HG03139 (cell line): ENCODE data around the gene H2AZ2.
A peak's percentile ranks its signal among the peaks of the same experiment; 100 is the strongest.
"Not testable (repeated sequence)": the region's sequence is repeated elsewhere in the genome, so short reads cannot be mapped to it uniquely, and the experiment has no call there.

Source experiments
- ATAC-seq: cut with Tn5 transposase; IDR thresholded peaks from one replicate; pipeline ENCODE4 v1.9.1; 2021; ENCODE audit not compliant: unreplicated experiment

H2AZ2 gene

DNA sequence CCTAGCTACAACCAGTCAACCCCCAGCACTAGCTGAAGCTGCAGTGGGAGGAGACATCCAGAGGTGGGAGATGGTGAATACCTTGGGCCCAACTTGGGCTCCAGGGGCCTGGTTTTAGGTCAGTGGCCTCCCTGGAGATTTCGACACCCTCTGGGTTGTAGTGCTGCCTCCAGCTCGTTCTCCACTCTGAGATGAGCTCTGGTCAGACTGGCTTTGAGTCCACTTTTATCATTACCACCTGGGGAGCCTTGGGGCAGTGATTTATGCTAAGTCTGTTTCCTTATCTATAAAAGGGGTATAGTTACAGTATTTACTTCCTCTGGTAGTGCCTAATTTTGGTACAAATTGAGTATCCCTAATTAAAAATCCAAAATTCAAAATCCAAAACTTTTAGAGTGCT, 28.6 kb downstream of the H2AZ2 start:
- no peak for ATAC-seq

GRCh38 chr7:44814919-44815318, 33.0 kb downstream of the H2AZ2 start:
- no peak for ATAC-seq

DNA sequence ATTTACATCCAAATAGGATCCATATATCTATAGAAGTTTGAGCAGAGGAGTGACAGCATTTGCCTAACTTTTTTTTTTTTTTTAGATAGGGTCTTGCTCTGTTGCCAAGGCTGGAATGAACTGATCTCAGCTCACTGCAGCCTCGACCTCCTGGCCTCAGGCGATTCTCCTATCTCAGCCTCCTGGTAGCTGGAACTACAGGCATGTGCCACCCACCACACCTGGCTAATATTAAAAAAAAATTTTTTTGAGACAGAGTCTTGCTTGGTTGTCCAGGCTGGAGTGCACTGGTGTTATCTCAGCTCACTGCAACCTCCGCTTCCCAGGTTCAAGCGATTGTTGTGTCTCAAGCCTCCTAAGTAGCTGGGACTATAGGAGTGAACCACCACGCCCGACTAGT, 36.3 kb downstream of the H2AZ2 start:
- no peak for ATAC-seq

- no peak for ATAC-seq
Measured at GRCh38 chr7:44811093-44811492, 36.8 kb downstream of the H2AZ2 start.

DNA sequence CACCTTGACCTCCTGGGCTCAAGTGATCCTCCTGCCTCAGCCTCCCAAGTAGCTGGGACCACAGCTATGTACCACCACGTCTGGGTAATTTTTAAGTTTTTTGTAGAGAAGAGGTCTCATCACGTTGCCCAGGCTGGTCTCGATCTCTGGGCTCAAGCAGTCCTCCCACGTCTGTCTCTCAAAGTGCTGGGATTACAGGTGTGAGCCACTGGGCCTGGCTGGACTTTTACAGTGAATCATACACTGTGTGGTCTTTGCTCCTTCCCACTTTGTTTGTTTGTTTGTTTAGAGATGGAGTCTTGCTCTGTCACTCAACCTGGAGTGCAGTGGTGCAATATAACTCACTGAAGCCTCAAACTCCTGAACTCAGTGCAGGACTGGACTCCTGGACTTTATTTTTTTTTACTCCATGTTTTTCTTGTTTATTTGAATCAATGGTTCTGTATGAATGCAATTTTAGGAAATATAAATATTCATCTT, 38.9 kb downstream of the H2AZ2 start:
- ATAC-seq: no peak

- no peak for ATAC-seq
Measured at GRCh38 chr7:44805950-44806349, 41.9 kb downstream of the H2AZ2 start.

GRCh38 chr7:44803828-44804519, 43.9 kb downstream of the H2AZ2 start:
- ATAC-seq: not testable (repeated sequence)

GRCh38 chr7:44802418-44803025, 45.4 kb downstream of the H2AZ2 start:
- ATAC-seq: no peak

DNA sequence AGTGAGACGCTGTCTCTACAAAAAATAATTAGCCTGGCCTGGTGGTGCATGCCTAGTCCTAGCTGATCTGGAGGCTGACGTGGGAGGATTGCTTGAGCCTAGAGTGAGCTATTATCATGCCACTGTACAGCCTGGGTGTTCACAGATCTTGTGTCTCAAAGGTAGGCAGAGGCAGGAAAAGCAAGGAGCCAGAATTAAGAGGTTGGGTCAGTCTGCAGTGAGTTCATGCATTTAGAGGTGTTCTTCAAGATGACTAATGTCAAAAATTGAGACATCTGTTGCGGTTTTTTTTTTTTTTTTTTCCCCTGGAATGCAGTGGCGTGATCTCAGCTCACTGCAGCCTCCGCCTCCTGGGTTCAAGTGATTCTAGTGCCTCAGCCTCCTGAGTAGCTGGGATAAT, 46.0 kb downstream of the H2AZ2 start:
- no peak for ATAC-seq

DNA sequence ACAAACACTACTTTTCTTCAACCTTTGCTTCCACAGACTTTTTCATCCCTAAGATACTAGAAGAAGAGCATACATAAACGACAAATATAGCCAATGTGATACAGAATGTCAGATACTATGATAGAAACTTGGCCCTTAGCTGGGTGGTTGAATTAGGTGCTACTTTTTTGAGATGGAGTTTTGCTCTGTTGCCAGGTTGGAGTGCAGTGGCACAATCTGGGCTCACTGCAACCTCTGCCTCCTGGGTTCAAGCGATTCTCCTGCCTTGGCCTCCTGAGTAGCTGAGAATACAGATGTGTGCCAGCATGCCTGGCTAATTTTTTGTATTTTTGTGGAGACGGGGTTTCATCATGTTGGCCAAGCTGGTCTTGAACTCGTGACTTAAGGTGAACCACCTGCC, 47.9 kb downstream of the H2AZ2 start:
- no peak for ATAC-seq

DNA sequence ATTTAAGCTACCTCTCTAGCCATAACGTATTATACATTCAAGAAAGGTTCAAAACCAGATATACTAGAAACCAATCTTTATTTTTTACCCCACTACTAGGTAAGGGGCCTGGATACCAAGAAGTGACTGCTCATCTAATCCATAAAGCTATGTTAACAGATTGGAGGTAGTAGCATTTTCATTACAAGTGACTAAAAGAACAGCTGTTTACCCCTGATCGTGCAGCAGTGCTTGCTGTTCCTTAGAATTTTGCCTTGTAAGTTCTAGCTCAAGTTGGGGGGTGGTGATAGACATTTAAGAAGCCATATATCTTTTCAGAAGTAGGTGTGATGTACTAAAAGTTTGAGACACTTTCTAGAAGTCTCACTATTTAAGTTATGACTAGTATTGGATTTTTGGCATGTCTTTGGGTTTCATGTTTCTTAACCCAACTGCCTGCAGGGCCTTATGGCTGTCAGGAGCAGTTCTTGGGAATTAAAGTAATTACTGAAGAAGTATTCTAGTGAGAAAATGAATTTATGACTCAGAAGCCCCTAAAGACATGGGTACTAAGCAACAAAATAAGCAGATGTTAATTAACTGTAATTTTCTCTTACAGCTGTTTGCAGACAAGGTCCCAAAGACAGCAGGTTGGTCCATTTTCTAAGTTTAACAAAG, 49.1 kb downstream of the H2AZ2 start:
- ATAC-seq: no peak

GRCh38 chr7:44797329-44798258, 50.3 kb downstream of the H2AZ2 start:
- ATAC-seq: peak; percentile 47

DNA sequence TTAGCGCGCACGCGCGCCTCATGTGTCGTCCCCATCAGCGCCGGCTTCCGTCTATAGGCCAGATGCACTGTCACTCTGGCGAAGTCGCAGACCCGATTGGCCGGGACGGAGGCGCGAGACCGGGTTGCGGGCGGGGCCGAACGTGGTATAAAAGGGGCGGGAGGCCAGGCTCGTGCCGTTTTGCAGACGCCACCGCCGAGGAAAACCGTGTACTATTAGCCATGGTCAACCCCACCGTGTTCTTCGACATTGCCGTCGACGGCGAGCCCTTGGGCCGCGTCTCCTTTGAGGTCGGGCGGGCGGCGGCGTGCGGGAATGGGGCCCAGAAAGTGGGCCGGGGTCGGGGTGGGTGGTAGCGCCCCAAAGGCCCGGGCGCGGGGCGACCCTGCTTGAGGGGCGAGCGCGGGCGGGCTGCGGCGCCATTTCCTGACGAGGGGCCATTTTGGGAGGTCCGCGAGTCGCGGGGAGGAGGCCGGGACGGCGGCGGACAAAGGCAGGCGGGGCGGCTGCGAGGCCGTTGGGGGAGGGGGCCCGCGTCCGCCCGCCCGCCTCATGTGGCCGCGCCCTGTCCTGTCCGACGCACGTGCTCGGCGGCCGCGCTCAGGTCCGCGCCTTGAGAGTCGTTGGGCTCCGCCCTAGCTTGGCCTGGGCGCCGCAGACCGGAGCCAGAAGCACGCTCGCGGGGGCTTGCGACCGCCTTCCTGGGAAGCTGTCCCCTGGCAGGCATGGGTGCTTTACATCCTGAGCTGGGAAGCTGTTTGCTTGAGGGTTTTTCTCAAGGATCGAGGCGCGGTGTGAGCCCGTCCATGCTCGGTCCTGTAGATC, 51.2 kb downstream of the H2AZ2 start, which contains the start of gene PPIA:
Gene PPIA (plus strand): TSS at position 178 of the 825 bp plus-strand sequence. CDS start 44 bp downstream, at position 222.
- ATAC-seq: peak; percentile 82

- ATAC-seq: peak; percentile 5
Measured at GRCh38 chr7:44796034-44796503, 51.8 kb downstream of the H2AZ2 start.

DNA sequence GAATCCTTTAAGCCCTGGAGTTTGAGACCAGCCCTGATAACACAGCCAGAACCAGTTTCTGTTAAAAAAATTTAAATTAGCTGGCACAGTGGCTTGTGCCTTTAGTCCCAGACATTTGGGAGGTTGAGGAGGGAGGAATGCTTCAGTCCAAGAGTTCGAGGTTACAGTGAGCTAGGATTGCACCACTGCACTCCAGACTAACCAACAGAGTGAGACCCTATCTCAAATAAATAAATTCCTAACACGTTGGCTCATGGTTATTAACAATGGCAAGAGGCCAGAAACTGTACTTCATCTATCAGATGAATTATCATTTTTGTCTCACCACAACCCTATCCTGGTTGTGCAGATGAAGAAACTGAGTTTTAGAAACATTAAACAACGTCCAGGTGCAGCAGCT, 53.6 kb downstream of the H2AZ2 start:
- ATAC-seq: no peak

- ATAC-seq: no peak
Measured at GRCh38 chr7:44793919-44794318, 54.0 kb downstream of the H2AZ2 start.

DNA sequence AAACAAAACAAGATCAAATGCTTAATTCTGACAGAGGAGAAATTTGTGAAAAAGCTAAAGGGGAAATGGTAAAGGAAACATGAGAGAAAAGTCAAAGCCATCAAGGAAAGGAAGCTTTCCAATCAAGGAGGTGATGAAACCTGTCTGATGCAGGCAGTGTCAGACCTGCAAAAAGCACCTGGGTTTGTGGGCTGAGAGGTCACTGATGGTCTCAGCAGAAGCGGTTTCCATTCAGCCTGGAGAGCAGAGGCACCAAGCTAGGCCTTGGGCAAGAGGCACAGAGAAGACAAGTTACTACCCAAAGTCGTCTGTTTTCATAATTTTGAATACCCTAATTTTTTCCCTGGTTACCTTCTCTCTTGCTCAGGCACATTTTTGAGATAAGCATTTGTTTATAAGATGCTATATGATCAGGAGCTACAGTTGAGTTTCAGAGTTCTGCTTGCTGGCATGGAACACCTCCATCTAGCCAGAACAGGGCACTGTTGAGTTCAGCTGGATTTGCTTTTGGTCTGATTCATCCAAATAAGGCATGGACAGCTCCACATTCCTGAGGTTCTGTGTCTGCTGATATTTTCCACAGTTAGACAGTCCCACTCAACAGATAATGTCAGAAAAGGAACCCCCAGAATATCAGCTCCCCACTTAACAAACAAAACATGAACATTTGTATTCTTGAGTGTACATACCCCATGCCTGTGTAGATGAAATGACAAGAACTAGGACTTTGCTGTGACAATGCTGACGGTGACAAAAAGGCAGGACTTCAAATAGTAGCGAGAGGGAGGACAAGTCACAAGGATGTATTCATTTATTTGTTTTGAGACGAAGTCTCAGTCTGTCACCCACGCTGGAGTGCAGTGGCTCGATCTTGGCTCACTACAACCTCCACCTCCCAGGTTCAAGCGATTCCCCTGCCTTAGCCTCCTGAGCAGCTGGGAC, 56.3 kb downstream of the H2AZ2 start:
- no peak for ATAC-seq

DNA sequence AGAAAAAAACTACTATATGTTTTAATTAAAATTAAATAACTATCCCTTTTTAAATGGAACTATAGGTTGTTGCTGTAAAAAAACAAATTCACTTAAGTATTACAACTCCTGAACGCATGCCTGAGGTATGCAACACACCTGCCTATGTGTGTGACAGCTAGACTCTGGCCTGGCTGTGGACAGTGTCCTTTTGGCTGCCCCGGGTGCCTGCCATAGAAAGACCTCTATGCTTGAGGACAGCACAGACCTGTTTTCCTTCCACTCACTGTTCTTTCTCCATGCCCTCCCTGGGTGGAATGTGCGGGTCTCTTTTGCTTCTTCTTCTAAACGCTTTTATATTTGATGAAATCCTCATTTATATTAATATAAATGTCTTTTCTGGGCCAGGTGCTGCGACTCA, 57.9 kb downstream of the H2AZ2 start:
- no peak for ATAC-seq

- ATAC-seq: no peak
Measured at GRCh38 chr7:44787762-44788161, 60.1 kb downstream of the H2AZ2 start.
